Mucosa of rectum (tissue), 2 donors: ENCODE data around the gene ITGB4.

Experiments used
- H3K27ac ChIP-seq, 2 donors: one replicate each; pipeline ENCODE4 v1.7.0; 2013; ENCODE audit warnings: inconsistent platforms in 2 of 2, low read depth in 2 of 2, low read length in 2 of 2
- H3K27me3 ChIP-seq, 2 donors: one replicate each; pipeline ENCODE4 v1.7.0; 2013; ENCODE audit warnings: low read length in 2 of 2; ENCODE audit not compliant: control insufficient read depth in 2 of 2, insufficient read depth in 2 of 2
- H3K36me3 ChIP-seq, 2 donors: one replicate each; pipeline ENCODE4 v1.7.0; 2013; ENCODE audit warnings: low read length in 2 of 2; ENCODE audit not compliant: control insufficient read depth in 2 of 2, insufficient read depth in 2 of 2
- H3K4me1 ChIP-seq, 2 donors: one replicate each; pipeline ENCODE4 v1.7.0; 2013; ENCODE audit warnings: low read length in 2 of 2, mild to moderate bottlenecking in 1 of 2; ENCODE audit not compliant: control insufficient read depth in 2 of 2, insufficient read depth in 2 of 2
- H3K4me3 ChIP-seq, 2 donors: one replicate each; pipeline ENCODE4 v1.7.0; 2013; ENCODE audit warnings: low read length in 2 of 2
- H3K9ac ChIP-seq, 2 donors: one replicate each; pipeline ENCODE4 v1.7.0; 2013; ENCODE audit warnings: low read length in 2 of 2, low read depth in 1 of 2, mild to moderate bottlenecking in 1 of 2
- H3K9me3 ChIP-seq, 2 donors: one replicate each; pipeline ENCODE4 v1.7.0; 2013; ENCODE audit warnings: low read length in 2 of 2; ENCODE audit not compliant: control insufficient read depth in 2 of 2
- donor health status: healthy.
- donor health status: Normal muscosa, but diverticular disease.

Gene ITGB4

DNA sequence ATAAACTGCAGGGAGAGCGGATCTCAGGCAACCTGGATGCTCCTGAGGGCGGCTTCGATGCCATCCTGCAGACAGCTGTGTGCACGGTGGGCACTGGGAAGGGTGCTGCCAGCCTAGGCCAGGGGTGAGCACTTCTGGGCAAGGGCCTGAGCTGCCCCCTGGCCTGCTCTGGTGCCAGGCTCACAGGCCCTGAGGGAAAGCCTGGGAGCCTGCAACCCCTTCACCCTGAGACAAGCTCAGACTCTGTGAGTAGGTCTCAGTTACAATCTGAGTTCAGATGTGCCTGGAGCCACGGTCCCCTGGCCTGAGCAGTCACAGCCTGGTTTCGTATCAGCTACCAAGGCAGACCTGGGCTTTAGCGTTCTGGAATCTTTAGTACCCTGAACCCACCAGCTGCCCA is 8.1 kb downstream of the ITGB4 start:
- Histone ChIP-seq H3K9ac (no peak overlapping the region), H3K9me3 (no peaks in the 10 kb centered on the region), H3K36me3 (peaks cover 53 to 74% of the 10 kb centered on the region in 2 donors), H3K4me1 (peaks cover 13 to 18% of the 10 kb centered on the region in 2 donors), H3K27me3 (no peaks in the 10 kb centered on the region), H3K4me3 (no peak overlapping the region), H3K27ac (no peak overlapping the region)

DNA sequence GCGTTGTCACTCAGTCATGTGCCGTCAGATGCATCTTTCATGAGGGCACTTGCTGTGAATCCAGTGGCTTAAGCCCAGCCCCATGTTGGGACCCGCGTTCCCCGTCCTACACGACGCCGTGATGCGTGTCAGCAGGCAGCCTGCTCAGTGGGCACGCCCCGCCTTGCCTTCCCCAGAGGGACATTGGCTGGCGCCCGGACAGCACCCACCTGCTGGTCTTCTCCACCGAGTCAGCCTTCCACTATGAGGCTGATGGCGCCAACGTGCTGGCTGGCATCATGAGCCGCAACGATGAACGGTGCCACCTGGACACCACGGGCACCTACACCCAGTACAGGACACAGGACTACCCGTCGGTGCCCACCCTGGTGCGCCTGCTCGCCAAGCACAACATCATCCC is 8.8 kb downstream of the ITGB4 start:
- H3K36me3 ChIP-seq, result peaks cover 52 to 70% of the 10 kb centered on the region in 2 donors
- no peaks in the 10 kb centered on the region for H3K9me3 ChIP-seq
- H3K27ac ChIP-seq, result no peak overlapping the region
- H3K27me3 ChIP-seq, result no peaks in the 10 kb centered on the region
- H3K4me1 ChIP-seq, result peaks cover 8 to 15% of the 10 kb centered on the region in 2 donors
- no peak overlapping the region for H3K9ac ChIP-seq
- H3K4me3 ChIP-seq, result no peak overlapping the region

DNA sequence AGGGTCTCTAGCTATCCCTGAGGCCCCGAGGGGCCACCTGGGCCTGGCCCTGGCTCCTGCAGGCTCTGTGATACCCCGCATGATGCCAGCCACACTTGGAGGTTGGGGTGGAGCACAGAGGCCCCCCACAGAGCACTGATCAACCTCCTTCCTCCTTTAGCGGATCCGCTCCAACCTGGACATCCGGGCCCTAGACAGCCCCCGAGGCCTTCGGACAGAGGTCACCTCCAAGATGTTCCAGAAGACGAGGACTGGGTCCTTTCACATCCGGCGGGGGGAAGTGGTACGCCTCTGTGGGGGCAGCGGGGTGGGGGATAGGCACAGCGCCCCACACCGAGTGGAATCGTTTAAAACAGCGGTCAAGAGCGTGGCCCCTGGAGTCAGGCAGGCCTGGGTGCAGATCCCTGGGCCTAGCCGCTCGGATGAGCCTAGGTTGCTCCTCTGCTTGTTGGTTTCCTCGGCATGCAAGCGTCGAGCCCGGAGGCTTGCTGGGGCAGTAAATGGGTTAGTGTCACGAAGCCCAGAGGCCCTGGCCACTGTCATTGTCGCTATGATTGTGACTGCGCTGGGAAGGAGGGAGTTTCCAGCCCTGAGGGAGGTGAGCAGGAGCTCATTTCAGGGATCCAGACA is 9.9 kb downstream of the ITGB4 start:
- Histone ChIP-seq H3K4me1 (peaks cover 8 to 15% of the 10 kb centered on the region in 2 donors), H3K36me3 (peaks cover 46 to 67% of the 10 kb centered on the region in 2 donors), H3K9ac (no peak overlapping the region), H3K4me3 (no peak overlapping the region), H3K27ac (peak overlapping the region; percentile 52 to 81), H3K9me3 (no peaks in the 10 kb centered on the region), H3K27me3 (no peaks in the 10 kb centered on the region)

DNA sequence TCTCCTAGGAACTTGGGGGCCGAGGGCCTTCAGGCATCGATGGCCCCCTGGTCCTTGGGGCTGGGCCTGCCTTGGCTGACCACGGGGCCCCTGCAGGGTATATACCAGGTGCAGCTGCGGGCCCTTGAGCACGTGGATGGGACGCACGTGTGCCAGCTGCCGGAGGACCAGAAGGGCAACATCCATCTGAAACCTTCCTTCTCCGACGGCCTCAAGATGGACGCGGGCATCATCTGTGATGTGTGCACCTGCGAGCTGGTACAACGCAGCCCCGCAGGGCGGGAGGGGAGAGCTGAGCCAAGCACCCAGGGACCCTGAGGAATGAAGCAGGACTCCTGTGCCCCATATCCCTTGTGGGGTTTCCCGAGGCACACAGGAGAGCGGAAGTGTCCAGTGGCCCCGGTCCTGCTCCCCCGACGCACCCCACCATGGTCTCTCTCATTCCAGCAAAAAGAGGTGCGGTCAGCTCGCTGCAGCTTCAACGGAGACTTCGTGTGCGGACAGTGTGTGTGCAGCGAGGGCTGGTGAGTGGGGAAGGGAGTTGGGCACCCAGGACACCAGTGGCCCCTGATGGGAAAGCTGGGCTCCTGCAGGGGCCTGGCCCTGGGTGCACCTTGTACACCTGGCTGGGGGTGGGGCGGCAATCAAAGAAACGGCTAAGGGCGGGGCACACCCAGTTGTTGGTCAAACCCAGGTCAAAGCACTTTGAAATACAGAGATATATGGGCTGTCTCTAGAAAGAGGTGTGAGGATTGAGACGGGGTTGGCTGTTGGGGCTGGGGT is 10.6 kb downstream of the ITGB4 start:
- H3K36me3 ChIP-seq, result peaks cover 52 to 72% of the 10 kb centered on the region in 2 donors

DNA sequence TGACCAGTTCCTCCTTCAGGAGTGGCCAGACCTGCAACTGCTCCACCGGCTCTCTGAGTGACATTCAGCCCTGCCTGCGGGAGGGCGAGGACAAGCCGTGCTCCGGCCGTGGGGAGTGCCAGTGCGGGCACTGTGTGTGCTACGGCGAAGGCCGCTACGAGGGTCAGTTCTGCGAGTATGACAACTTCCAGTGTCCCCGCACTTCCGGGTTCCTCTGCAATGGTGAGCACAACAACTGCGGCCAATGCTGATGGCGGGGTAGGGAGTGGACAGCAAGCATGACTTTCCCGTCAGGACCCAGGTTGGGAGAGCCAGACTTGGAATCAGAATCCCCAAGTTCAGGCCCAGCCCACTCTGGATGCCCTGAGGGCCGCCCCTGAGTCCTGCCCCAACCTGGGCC is 12.2 kb downstream of the ITGB4 start:
- no peak overlapping the region for H3K27ac ChIP-seq
- H3K36me3 ChIP-seq, result peaks cover 46 to 69% of the 10 kb centered on the region in 2 donors
- H3K4me3 ChIP-seq, result no peak overlapping the region
- peaks cover 8 to 15% of the 10 kb centered on the region in 2 donors for H3K4me1 ChIP-seq
- no peaks in the 10 kb centered on the region for H3K9me3 ChIP-seq
- H3K9ac ChIP-seq, result no peak overlapping the region
- no peaks in the 10 kb centered on the region for H3K27me3 ChIP-seq

More for the DNA sequence above, 10.6 kb downstream of the ITGB4 start:
- Histone ChIP-seq H3K27me3 (no peaks in the 10 kb centered on the region), H3K9me3 (no peaks in the 10 kb centered on the region), H3K4me3 (no peak overlapping the region), H3K27ac (peak overlapping the region; percentile 52 to 81), H3K9ac (peak overlapping the region; percentile 14 to 54), H3K4me1 (peaks cover 8 to 15% of the 10 kb centered on the region in 2 donors)

DNA sequence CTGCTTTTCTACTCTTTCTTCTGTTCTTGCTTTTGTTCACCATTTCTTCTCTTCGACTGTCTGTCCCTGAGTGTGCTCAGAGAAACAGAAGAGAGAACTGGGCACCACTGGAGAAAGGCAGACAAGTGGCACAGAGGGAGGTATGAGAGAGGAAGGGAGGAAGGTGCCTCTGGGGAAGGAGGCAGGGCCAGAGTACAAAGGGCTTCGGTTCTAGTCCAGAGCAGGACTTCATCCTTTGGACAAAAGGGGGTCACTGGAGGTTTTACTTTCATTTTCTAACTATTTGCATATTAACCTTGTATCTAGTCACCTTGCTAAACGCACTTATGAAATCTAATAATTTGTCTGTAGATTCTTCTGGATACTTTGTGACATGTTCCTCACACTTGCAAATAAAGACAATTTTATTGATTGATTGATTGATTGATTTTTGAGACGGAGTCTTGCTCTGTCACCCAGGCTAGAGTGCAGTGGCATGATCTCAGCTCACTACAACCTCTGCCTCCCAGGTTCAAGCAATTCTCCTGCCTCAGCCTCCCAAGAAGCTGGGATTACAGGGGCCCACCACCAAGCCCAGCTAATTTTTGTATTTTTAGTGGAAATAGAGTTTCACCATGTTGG is 13.5 kb downstream of the ITGB4 start:
- H3K4me3 ChIP-seq, result no peak overlapping the region
- no peak overlapping the region for H3K27ac ChIP-seq
- peaks cover 8 to 15% of the 10 kb centered on the region in 2 donors for H3K4me1 ChIP-seq
- H3K9ac ChIP-seq, result no peak overlapping the region
- peaks cover 45 to 69% of the 10 kb centered on the region in 2 donors for H3K36me3 ChIP-seq
- H3K9me3 ChIP-seq, result no peaks in the 10 kb centered on the region
- no peaks in the 10 kb centered on the region for H3K27me3 ChIP-seq

DNA sequence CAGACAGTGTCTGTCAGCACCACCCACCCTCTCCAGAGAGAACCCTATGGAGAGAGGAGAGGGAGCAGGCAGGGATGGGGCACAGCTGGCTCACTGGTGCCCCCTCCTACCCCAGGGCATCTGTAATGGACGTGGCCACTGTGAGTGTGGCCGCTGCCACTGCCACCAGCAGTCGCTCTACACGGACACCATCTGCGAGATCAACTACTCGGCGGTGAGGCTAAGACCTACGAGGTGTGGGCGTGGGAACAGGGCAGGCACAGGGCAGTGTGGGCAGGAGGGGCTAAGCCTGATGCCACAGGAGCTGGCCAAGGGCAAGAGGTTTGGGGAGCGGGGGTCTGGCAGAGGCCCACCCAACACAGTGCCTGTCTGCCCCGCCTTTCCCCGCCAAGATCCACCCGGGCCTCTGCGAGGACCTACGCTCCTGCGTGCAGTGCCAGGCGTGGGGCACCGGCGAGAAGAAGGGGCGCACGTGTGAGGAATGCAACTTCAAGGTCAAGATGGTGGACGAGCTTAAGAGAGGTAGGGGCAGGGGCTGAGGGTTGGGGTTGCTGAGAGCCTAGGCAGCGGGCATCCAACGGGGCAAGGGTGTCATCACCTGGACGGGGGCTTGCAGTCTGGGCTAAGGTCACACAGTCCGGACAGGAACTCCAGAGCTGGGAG is 15.0 kb downstream of the ITGB4 start:
- H3K9ac ChIP-seq, result no peak overlapping the region
- H3K9me3 ChIP-seq, result no peaks in the 10 kb centered on the region
- H3K27ac ChIP-seq, result no peak overlapping the region

DNA sequence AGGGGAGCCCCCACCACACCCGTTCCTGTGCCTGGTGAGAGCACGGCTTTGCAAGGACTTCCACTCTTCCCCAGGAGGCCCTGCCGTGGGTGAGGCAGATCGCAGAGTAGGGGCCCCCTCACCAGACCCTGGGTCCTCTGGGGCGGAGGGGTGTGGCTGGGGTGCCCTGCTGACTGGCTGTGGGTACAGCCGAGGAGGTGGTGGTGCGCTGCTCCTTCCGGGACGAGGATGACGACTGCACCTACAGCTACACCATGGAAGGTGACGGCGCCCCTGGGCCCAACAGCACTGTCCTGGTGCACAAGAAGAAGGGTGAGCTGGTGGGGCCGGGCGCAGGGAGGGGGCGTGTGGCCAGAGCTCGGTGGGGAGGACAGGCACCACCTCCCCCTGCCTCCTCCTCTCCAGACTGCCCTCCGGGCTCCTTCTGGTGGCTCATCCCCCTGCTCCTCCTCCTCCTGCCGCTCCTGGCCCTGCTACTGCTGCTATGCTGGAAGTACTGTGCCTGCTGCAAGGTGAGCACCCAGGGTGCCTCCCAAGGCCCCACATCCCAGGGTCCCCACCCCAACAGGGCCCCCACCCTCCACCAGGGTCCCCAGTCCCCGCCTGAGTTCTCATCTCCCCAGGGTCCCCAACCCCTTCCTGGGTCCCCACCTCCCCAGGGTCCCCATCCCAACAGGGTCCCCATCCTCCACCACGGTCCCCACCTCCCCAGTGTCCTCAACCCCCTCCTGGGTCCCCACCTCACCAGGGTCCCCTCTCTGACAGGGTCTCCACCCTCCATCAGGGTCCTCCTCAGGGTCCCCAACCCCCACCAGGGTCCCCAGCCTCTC is 16.1 kb downstream of the ITGB4 start:
- H3K27ac ChIP-seq, result no peak overlapping the region
- H3K27me3 ChIP-seq, result no peaks in the 10 kb centered on the region
- H3K9me3 ChIP-seq, result no peaks in the 10 kb centered on the region
- H3K4me1 ChIP-seq, result peaks cover 2 to 6% of the 10 kb centered on the region in 2 donors
- H3K4me3 ChIP-seq, result no peak overlapping the region
- peaks cover 57 to 69% of the 10 kb centered on the region in 2 donors for H3K36me3 ChIP-seq
- H3K9ac ChIP-seq, result no peak overlapping the region

More for the DNA sequence above, 15.0 kb downstream of the ITGB4 start:
- no peak overlapping the region for H3K4me3 ChIP-seq
- no peaks in the 10 kb centered on the region for H3K27me3 ChIP-seq
- H3K36me3 ChIP-seq, result peaks cover 54 to 70% of the 10 kb centered on the region in 2 donors
- H3K4me1 ChIP-seq, result peaks cover 8 to 15% of the 10 kb centered on the region in 2 donors

DNA sequence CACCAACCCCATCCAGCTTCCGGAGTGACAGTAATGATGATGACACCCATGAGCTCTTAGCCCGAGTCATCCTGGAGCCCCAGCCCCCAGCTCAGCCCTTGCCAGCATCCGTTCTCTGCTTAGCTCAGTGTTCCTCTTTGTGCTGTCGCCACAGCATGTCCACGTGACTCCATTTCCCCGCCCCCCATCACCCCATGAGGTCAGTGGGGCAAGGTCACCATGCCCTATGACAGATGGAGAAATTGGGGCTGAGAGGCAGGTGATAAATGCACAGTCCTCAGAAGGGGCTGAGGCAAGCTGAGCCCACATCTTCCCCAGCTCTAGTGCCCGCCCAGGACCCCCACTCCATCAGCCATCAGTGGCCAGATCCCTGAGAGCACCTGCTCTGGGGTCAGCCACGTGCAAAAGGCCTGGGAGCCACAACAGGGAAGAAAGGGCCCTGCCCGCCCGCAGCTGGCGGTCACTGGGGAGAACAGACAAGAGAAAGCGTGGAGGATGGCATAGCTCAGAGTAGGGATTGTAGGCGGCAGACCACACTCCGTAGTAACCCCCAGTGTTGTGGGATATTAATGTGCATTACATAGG is 17.1 kb downstream of the ITGB4 start:
- Histone ChIP-seq H3K4me1 (peaks cover 0 to 3% of the 10 kb centered on the region in 2 donors), H3K9me3 (no peaks in the 10 kb centered on the region), H3K9ac (no peak overlapping the region), H3K36me3 (peaks cover 64 to 72% of the 10 kb centered on the region in 2 donors), H3K27me3 (no peaks in the 10 kb centered on the region), H3K27ac (no peak overlapping the region), H3K4me3 (no peak overlapping the region)
